Erythroblast (primary cell): ENCODE results near the gene DHRS1.

Experiments used
- GATA1 ChIP-seq: IDR thresholded peaks from 2 replicates; pipeline ENCODE4 v1.6.1; 2011; ENCODE audit warnings: low read depth, mild to moderate bottlenecking, control low read depth, low read length, moderate library complexity
- POLR2A ChIP-seq: IDR thresholded peaks from 2 replicates; pipeline ENCODE4 v1.6.1; 2011; ENCODE audit warnings: mild to moderate bottlenecking, low read length

GRCh38 chr14:24252289-24253124, 47.1 kb downstream of the DHRS1 start:
- no peak for TF ChIP-seq POLR2A
- TF ChIP-seq GATA1, result no peak
